ENCODE measurements around the gene SEPTIN2.

DNA sequence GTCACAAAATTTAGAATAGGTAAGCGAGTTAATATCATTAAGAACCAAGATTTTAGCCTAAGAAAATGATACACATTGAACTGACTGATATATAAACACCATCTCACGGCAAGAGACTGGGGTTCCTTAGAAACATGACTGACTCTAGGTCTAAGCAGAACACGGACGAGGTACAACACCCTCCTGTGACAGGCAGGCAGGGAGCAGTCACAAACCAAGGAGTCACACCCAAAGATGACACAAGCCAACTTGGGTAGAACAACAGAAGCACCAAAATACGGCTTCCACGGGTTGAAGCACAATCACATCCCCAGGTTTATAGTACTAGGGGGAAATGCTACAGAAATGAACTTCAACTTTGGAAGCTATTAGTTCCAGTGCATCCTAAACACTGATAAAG lies 24.6 kb upstream of the SEPTIN2 start:
- TF ChIP-seq, protein P1, sequence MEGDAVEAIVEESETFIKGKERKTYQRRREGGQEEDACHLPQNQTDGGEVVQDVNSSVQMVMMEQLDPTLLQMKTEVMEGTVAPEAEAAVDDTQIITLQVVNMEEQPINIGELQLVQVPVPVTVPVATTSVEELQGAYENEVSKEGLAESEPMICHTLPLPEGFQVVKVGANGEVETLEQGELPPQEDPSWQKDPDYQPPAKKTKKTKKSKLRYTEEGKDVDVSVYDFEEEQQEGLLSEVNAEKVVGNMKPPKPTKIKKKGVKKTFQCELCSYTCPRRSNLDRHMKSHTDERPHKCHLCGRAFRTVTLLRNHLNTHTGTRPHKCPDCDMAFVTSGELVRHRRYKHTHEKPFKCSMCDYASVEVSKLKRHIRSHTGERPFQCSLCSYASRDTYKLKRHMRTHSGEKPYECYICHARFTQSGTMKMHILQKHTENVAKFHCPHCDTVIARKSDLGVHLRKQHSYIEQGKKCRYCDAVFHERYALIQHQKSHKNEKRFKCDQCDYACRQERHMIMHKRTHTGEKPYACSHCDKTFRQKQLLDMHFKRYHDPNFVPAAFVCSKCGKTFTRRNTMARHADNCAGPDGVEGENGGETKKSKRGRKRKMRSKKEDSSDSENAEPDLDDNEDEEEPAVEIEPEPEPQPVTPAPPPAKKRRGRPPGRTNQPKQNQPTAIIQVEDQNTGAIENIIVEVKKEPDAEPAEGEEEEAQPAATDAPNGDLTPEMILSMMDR (conservative IDR thresholded peaks at IDR 0.05; ENCODE audit: low read depth, low read length): no peak
- TF ChIP-seq EZH2 (IDR thresholded peaks at IDR 0.05; ENCODE audit: borderline replicate concordance, low read depth, low read length, poor library complexity, severe bottlenecking): no peak

Measured in A673 (cell line).